Heart right ventricle (tissue), 16 donors: ENCODE results near the gene KLHL42. TPM values are rescaled to one million over a fixed set of nuclear protein-coding genes. Genes with fewer than 3 reads are reported as not detected.

Experiments
- ATAC-seq, 8 donors: fragments of 200-7000 bp; cut with Tn5 transposase; one replicate each; pipeline ENCODE4 v1.9.1; 2020; ENCODE audit warnings: mild to moderate bottlenecking in 8 of 8, moderate library complexity in 8 of 8, moderate number of reproducible peaks in 1 of 8
- DNase-seq, 2 donors: peaks; one replicate each; pipeline ENCODE4 v3.0.0-alpha.2; 2020
- H3K27ac ChIP-seq, 10 donors: fragments of 200-600 bp; sonication (generic) in 2 of 10; one replicate each; pipeline versions ENCODE4 v1.5.0 to v1.8.0; 2020 to 2022; ENCODE audit warnings: mild to moderate bottlenecking in 3 of 10
- H3K27me3 ChIP-seq, 7 donors: fragments of 200-600 bp; one replicate each; pipeline ENCODE4 v1.8.0; 2021 to 2022; ENCODE audit warnings: mild to moderate bottlenecking in 2 of 7
- H3K36me3 ChIP-seq, 9 donors: fragments of 200-600 bp; sonication (generic) in 1 of 9; one replicate each; pipeline versions ENCODE4 v1.5.0 to v1.8.0; 2020 to 2022; ENCODE audit warnings: mild to moderate bottlenecking in 2 of 9
- H3K4me1 ChIP-seq, 9 donors: fragments of 200-600 bp; sonication (generic) in 1 of 9; one replicate each; pipeline versions ENCODE4 v1.5.0 to v1.8.0; 2020 to 2022; ENCODE audit warnings: mild to moderate bottlenecking in 4 of 9
- H3K4me3 ChIP-seq, 10 donors: fragments of 200-600 bp; sonication (generic) in 2 of 10; one replicate each; pipeline versions ENCODE4 v1.5.0 to v1.8.0; 2020 to 2022; ENCODE audit warnings: mild to moderate bottlenecking in 7 of 10, moderate library complexity in 2 of 10
- H3K9me3 ChIP-seq, 11 donors: fragments of 200-600 bp in 10 of 11; sonication (generic) in 2 of 11; one replicate each; pipeline versions ENCODE4 v1.5.0 to v1.8.0; 2013 to 2022; ENCODE audit warnings: mild to moderate bottlenecking in 2 of 11, control low read depth in 1 of 11, moderate library complexity in 1 of 11
- WGBS, 2 donors: extraction: QIAGEN DNeasy Blood & Tissue Kit; methylation state at CpG; one replicate each; pipeline ENCODE4 v1.1.7; 2013; ENCODE audit warnings: inconsistent platforms in 1 of 2; 5-methylcytosine and 5-hydroxymethylcytosine counted together
- intact Hi-C, 10 donors: fragments of 100-400 bp; cut with DNase I; formaldehyde crosslinking; loops; one replicate each; pipeline versions ENCODE4 v1.11.1 to v1.14.2; 2022
- polyA plus RNA-seq, 2 donors: library from polyadenylated mRNA; stranded (reverse); fragments of 200-250 nt; gene quantifications; one replicate each; pipeline ENCODE4 v1.2.3, GENCODE V29; 2013
- total RNA-seq, 10 donors: library from RNA; stranded (reverse); fragmentation: NEBNext Ultra II Directional in 3 of 10; extraction: Animal tissue kit (Norgen Biotek cat#: 25700) in 3 of 10; gene quantifications; one replicate each; pipeline versions ENCODE4 v1.2.1 to v1.2.4, GENCODE V29; 2021 to 2023
- TF ChIP-seq, protein P1 (sequence below), 9 donors: fragments of 200-600 bp; sonication (generic) in 2 of 9; IDR thresholded peaks; one replicate each; pipeline versions ENCODE4 v1.5.0 to v1.8.0; 2021 to 2022; ENCODE audit warnings: antibody characterized with exemption in 9 of 9, mild to moderate bottlenecking in 5 of 9, moderate library complexity in 1 of 9
- donor health status: Arrhythmogenic right ventricular cardiomyopathy.
- donor health status: ischemic (EF 13 %, LVEDD 7.1; RV severe dilation, severe dysfunction).
- donor health status: healthy with polysubstance abuse.
- donor health status: DM: no; HTN: yes; CAD: no.
- donor health status: DM: no; HTN: no; CAD: no.
- donor health status: ischemic (EF 25% LVEDD 6.9; RV normal size, moderate dysfunction).
- donor health status: ischemic (EF 25% LVEDD 5.7; RV mildly dilated, moderate dysfunction).
- donor health status: healthy.
- donor health status: DM: yes; HTN: yes; CAD: no.
- donor health status: Ischemic cardiomyopathy.
- donor health status: ischemic (EF 35%, LVEDD 5.7; RV mildly dilated, moderate dysfunction).
- donor health status: nonischemic (EF 11% LVEDD 7.7; RV severe dilation, severe dysfunction).
- donor health status: DM: yes; HTN: yes; CAD: no.
- donor health status: PGD.
- donor health status: ischemic (EF 29% LVEDD 5.4; RV normal size, mild dysfunction).
- donor health status: nonischemic (EF 23%, LVEDD 6.1; RV moderate dilation, normal function).

The KLHL42 gene
- total and polyA plus RNA-seq, 12 donors = 4.0 to 10.9 (median 6.4) TPM

DNA sequence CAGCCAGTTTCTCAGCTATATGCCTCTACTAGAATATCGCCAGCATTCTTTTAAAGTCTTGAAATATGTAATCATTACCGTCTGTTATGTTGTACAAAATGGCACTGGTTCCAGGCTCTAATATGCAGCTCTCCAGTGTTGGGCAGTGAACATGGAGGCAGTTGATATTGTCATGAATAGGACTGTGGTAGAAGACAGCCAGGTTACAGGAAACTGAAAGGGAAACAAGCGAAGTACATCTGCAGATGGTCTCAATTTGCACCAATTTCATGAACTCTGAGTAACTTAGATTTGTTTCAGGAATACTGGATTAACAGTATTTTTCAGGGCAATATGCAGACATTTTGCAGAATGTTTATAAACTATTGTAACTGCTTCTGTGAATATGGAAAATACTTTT lies 13.4 kb upstream of the KLHL42 start:
- H3K4me3 ChIP-seq = no peak overlapping the region
- ATAC-seq (no peak), DNase-seq (no peak)
- no peaks in the 10 kb centered on the region for H3K9me3 ChIP-seq
- H3K27me3 ChIP-seq = no peaks in the 10 kb centered on the region
- 94 to 96% methylated on average over 3 of the region's 3 CpGs for WGBS, 2 donors
- intact Hi-C loops = no loop called here
- peaks cover 0 to 3% (median 0%) of the 10 kb centered on the region in 9 donors for H3K36me3 ChIP-seq
- TF ChIP-seq, protein P1, sequence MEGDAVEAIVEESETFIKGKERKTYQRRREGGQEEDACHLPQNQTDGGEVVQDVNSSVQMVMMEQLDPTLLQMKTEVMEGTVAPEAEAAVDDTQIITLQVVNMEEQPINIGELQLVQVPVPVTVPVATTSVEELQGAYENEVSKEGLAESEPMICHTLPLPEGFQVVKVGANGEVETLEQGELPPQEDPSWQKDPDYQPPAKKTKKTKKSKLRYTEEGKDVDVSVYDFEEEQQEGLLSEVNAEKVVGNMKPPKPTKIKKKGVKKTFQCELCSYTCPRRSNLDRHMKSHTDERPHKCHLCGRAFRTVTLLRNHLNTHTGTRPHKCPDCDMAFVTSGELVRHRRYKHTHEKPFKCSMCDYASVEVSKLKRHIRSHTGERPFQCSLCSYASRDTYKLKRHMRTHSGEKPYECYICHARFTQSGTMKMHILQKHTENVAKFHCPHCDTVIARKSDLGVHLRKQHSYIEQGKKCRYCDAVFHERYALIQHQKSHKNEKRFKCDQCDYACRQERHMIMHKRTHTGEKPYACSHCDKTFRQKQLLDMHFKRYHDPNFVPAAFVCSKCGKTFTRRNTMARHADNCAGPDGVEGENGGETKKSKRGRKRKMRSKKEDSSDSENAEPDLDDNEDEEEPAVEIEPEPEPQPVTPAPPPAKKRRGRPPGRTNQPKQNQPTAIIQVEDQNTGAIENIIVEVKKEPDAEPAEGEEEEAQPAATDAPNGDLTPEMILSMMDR (IDR thresholded peaks at IDR 0.05) = no peak
- no peak overlapping the region for H3K27ac ChIP-seq
- H3K4me1 ChIP-seq = no peaks in the 10 kb centered on the region

DNA sequence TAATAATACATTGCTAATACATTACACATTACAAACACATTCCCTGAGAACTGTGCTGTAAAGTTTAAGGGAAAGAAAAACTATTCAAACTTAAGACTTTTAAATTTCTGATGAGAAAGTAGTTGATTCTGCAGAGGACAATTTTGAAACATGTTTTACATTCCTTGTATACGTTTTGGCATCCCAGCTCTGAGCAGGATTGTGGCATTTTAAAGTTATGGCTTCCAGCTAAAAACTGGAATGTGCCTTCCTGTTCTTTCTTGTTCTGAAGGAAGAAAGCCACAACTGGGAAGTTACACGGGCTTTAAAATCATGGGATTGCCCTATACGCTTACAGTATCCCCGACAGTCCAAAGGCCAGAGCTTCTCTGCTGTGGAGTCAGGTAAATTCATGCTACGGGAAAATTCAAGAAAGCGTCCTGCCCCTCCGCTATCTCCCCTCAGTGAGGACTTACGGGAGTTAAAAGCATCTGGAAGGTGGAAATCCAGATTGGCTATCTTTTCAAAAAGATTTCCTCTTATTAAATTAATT lies 10.8 kb upstream of the KLHL42 start:
- intact Hi-C loops = no loop called here
- Histone ChIP-seq H3K9me3 (no peaks in the 10 kb centered on the region), H3K27me3 (no peaks in the 10 kb centered on the region), H3K4me3 (no peak overlapping the region), H3K27ac (no peak overlapping the region), H3K4me1 (no peaks in the 10 kb centered on the region), H3K36me3 (no peaks in the 10 kb centered on the region)
- DNase-seq = no peak
- 88 to 89% methylated on average over 8 of the region's 8 CpGs for WGBS, 2 donors
- TF ChIP-seq, protein P1 (IDR thresholded peaks at IDR 0.05) = no peak
- no peak for ATAC-seq

DNA sequence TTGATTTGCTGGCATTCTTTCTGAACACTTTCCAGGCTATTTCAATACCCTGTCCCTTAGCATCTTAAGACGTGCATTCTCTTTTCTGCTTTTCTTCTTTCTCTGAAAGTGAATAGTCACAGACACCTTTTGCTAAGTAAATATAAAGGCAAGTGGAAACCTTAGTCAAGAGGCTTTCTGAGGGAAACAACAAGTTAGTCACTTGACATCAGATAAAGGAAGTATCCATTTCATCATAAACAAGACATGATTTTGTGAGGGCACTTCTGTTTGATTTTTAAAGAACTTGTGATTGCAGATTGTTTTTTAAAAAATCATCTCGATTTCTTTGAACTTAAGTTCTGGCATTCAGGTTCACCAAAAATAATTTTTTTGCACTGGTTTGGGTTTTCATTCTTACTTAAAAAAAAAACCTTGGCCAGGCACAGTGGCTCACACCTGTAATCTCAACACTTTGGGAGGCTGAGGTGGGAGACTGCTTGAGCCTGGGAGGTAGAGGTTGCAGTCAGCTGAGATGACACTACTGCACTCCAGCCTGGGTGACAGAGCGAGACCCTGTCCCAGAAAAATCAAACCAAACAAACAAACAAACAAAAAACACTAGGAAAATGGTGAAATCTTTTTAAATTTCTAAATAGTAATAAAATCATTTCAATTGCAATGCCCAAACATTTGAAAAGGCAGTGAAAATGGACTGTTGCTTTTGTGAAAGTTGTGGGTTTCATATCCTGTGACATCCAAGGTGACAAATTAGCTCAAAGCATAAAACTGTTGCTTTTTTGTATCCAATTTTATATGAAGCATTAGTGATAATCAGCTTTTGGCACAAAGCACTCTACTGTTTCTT lies 8.3 kb upstream of the KLHL42 start:
- no peak for DNase-seq
- Histone ChIP-seq H3K4me1 (no peaks in the 10 kb centered on the region), H3K27me3 (no peaks in the 10 kb centered on the region), H3K9me3 (no peaks in the 10 kb centered on the region), H3K4me3 (no peak overlapping the region), H3K36me3 (no peaks in the 10 kb centered on the region), H3K27ac (no peak overlapping the region)
- TF ChIP-seq, protein P1 (IDR thresholded peaks at IDR 0.05) = no peak
- intact Hi-C loops = no loop called here
- ATAC-seq = no peak
- 91 to 93% methylated on average over 3 of the region's 3 CpGs for WGBS, 2 donors

DNA sequence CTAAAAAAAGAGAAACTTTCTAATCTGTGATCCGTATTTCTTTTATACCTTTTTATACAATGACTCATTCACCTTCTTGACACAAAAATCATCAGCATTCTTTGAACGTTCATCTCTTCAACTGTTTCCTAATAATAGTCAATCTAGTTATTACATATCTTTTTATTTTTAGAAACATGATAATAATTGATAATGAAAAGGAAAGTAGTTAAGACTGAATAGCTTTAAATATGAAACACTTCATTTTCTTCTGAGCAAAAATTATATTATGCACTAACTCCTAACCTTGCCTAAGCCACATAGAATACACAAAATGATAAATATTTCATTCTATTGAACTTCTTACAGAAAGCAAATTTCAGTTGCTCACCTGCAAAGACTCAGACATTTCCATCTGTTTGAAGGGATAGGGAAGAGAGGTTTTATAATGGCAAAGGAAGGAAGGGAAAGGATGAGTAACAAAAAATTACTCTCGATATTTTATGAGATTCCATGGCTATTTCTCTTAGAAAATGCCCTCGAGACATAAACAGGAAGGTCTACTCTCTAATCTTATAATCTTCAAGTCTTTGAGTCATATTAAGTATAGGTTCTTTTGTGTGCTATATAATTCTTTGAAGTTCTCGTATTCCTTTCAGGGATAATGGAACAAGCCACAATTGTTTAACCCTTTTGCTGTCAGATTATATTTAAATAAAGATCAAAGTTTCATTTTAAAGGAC lies 7.5 kb upstream of the KLHL42 start:
- Histone ChIP-seq H3K36me3 (no peaks in the 10 kb centered on the region), H3K4me3 (no peak overlapping the region), H3K4me1 (no peaks in the 10 kb centered on the region), H3K27me3 (no peaks in the 10 kb centered on the region), H3K27ac (no peak overlapping the region), H3K9me3 (no peaks in the 10 kb centered on the region)
- WGBS, 2 donors = 44 to 46% methylated on average over 5 of the region's 5 CpGs
- TF ChIP-seq, protein P1 (IDR thresholded peaks at IDR 0.05) = no peak
- intact Hi-C loops = no loop called here
- ATAC-seq (no peak), DNase-seq (no peak)
